Tibial nerve (tissue), 4 donors: ENCODE results near the gene KANK3. TPM values are rescaled to one million over a fixed set of nuclear protein-coding genes. Genes with fewer than 3 reads are reported as not detected.
"Not testable (repeated sequence)": the region's sequence is repeated elsewhere in the genome, so short reads cannot be mapped to it uniquely, and the experiment has no call there.

Experiments
- DNase-seq, 2 donors: peaks; one replicate each; pipeline ENCODE4 v3.0.0-alpha.2; 2019; ENCODE audit warnings: low spot score in 2 of 2
- H3K27ac ChIP-seq, 4 donors: fragments of 200-600 bp; sonication (generic) in 3 of 4; one replicate each; pipeline ENCODE4 v1.5.1; 2017 to 2019; ENCODE audit warnings: mild to moderate bottlenecking in 1 of 4
- H3K27me3 ChIP-seq, 2 donors: fragments of 200-600 bp; sonication (generic) in 1 of 2; one replicate each; pipeline versions ENCODE4 v1.5.1 to v1.6.0; 2017 to 2019
- H3K36me3 ChIP-seq, 3 donors: fragments of 200-600 bp; sonication (generic); one replicate each; pipeline ENCODE4 v1.5.1; 2018 to 2019
- H3K4me1 ChIP-seq, 4 donors: fragments of 200-600 bp; sonication (generic) in 3 of 4; one replicate each; pipeline ENCODE4 v1.5.1; 2017 to 2019
- H3K4me3 ChIP-seq, 4 donors: fragments of 200-600 bp; sonication (generic) in 3 of 4; one replicate each; pipeline ENCODE4 v1.5.1; 2017 to 2019; ENCODE audit warnings: mild to moderate bottlenecking in 1 of 4, moderate library complexity in 1 of 4
- H3K9me3 ChIP-seq, 4 donors: fragments of 200-600 bp; sonication (generic) in 3 of 4; one replicate each; pipeline ENCODE4 v1.5.1; 2017 to 2019
- CTCF ChIP-seq, 5 experiments: fragments of 200-600 bp in 3 of 5; fragments of 450-650 bp in 2 of 5; sonication (generic) in 3 of 5; IDR thresholded peaks; one replicate each; pipeline ENCODE4 v1.5.1; 2016 to 2019; ENCODE audit warnings: antibody characterized with exemption in 5 of 5, mild to moderate bottlenecking in 3 of 5, moderate library complexity in 2 of 5
- EP300 ChIP-seq, 2 donors: sonication (generic); formaldehyde crosslinking; IDR thresholded peaks; one replicate each; pipeline ENCODE4 v1.6.1; 2017; ENCODE audit warnings: antibody characterized with exemption in 2 of 2, mild to moderate bottlenecking in 1 of 2
- POLR2A ChIP-seq, 2 donors: fragments of 450-650 bp; IDR thresholded peaks; one replicate each; pipeline ENCODE4 v1.6.1; 2017; ENCODE audit warnings: antibody characterized with exemption in 2 of 2, mild to moderate bottlenecking in 2 of 2, moderate library complexity in 2 of 2
- WGBS, 2 donors: methylation state at CpG; one replicate each; pipeline ENCODE4 v1.1.5; 2018; 5-methylcytosine and 5-hydroxymethylcytosine counted together
- small RNA-seq: library from RNA; depleted of rRNA; stranded (forward); fragments of <200 nt; gene quantifications from one replicate; pipeline ENCODE3, GENCODE V24; 2016
- total RNA-seq, 4 donors: library from RNA; depleted of rRNA; stranded (reverse); fragments of >200 nt; gene quantifications; one replicate each; pipeline ENCODE4 v1.1.0, GENCODE V29; 2016

KANK3 gene
- total RNA-seq, 4 donors from 2014 or later: 13.8 to 34.8 (median 20.1) TPM

- Histone ChIP-seq H3K9me3 (no peaks in the 10 kb centered on the region), H3K36me3 (peaks cover 0 to 26% (median 0%) of the 10 kb centered on the region in 3 donors), H3K27ac (no peak overlapping the region), H3K4me3 (no peak overlapping the region), H3K27me3 (no peaks in the 10 kb centered on the region), H3K4me1 (peaks cover 0 to 23% (median 7%) of the 10 kb centered on the region in 4 donors)
- 72 to 73% methylated on average over 5 to 7 of the region's 7 CpGs for WGBS, 2 donors
- TF ChIP-seq EP300 (IDR thresholded peaks at IDR 0.05) (no peak), CTCF (IDR thresholded peaks at IDR 0.05) (no peak), POLR2A (IDR thresholded peaks at IDR 0.05) (no peak)
- DNase-seq: peak; percentile 2 to 9
Measured at GRCh38 chr19:8302734-8303133, 40.3 kb downstream of the KANK3 start.

GRCh38 chr19:8302357-8302691 lies 40.7 kb downstream of the KANK3 start:
- no peaks in the 10 kb centered on the region for H3K27me3 ChIP-seq
- peaks cover 0 to 26% (median 0%) of the 10 kb centered on the region in 3 donors for H3K36me3 ChIP-seq
- 20 to 50% methylated on average over 6 to 11 of the region's 11 CpGs for WGBS, 2 donors
- H3K4me1 ChIP-seq: peaks cover 0 to 19% (median 3%) of the 10 kb centered on the region in 4 donors
- H3K9me3 ChIP-seq: no peaks in the 10 kb centered on the region
- H3K27ac ChIP-seq: peak overlapping the region in 1 of 4 donors; percentile 8
- TF ChIP-seq CTCF (IDR thresholded peaks at IDR 0.05): no peak
- no peak for TF ChIP-seq EP300 (IDR thresholded peaks at IDR 0.05)
- no peak for TF ChIP-seq POLR2A (IDR thresholded peaks at IDR 0.05)
- no peak overlapping the region for H3K4me3 ChIP-seq
- DNase-seq: peak; percentile 4 to 14

GRCh38 chr19:8291337-8291736 lies 51.7 kb downstream of the KANK3 start:
- not testable (repeated sequence) for H3K9me3 ChIP-seq, H3K36me3 ChIP-seq, H3K27ac ChIP-seq, DNase-seq, H3K27me3 ChIP-seq, H3K4me1 ChIP-seq, H3K4me3 ChIP-seq
- no CpG with 5 or more reads among the region's 9 CpGs for WGBS, 2 donors

GRCh38 chr19:8276508-8276907 lies 66.6 kb downstream of the KANK3 start:
- H3K27me3 ChIP-seq, H3K4me3 ChIP-seq, H3K36me3 ChIP-seq, H3K27ac ChIP-seq, H3K9me3 ChIP-seq, DNase-seq, H3K4me1 ChIP-seq: not testable (repeated sequence)
- WGBS, 2 donors: no CpG with 5 or more reads among the region's 9 CpGs

Small RNA genes within 50 kb of the gene (small RNA-seq; reads per million reads assigned to genes)
- not detected for gene MIR4999

Other genes with a start within 250 kb of the KANK3 start
- gene FBN3, start 193.7 kb downstream of the KANK3 start, total RNA-seq: 1 to 10 TPM in 1 of 4 donors, under 1 TPM in 1, not detected in 2; 0.20 to 2.5 TPM
- gene CERS4, start 133.9 kb downstream of the KANK3 start, total RNA-seq: 10 to 100 TPM; 56.9 to 73.5 (median 67.1) TPM
- 100 to 1,000 TPM in 1 of 4 donors, 10 to 100 TPM in 3; 64.7 to 109 (median 83.9) TPM for gene CD320, start 34.9 kb downstream of the KANK3 start, total RNA-seq
- gene NDUFA7, start 21.9 kb downstream of the KANK3 start, total RNA-seq: 10 to 100 TPM in 3 of 4 donors, 1 to 10 TPM in 1; 4.5 to 22.1 (median 16.0) TPM
- gene RPS28, start 21.8 kb downstream of the KANK3 start, total RNA-seq: 100 to 1,000 TPM; 398 to 559 (median 412) TPM
- gene ANGPTL4, start 20.9 kb upstream of the KANK3 start, total RNA-seq: 100 to 1,000 TPM in 1 of 4 donors, 10 to 100 TPM in 3; 52.2 to 256 (median 75.6) TPM
- 100 to 1,000 TPM in 1 of 4 donors, 10 to 100 TPM in 3; 35.6 to 147 (median 68.9) TPM for gene RAB11B, start 47.1 kb upstream of the KANK3 start, total RNA-seq
- 100 to 1,000 TPM; 149 to 242 (median 184) TPM for gene MARCHF2, start 70.0 kb upstream of the KANK3 start, total RNA-seq
- gene HNRNPM, start 101.7 kb upstream of the KANK3 start, total RNA-seq: 100 to 1,000 TPM; 139 to 251 (median 164) TPM
- 1 to 10 TPM; 1.3 to 3.6 (median 1.6) TPM for gene PRAM1, start 159.4 kb upstream of the KANK3 start, total RNA-seq
- gene ZNF414, start 170.9 kb upstream of the KANK3 start, total RNA-seq: 10 to 100 TPM; 10.3 to 62.4 (median 21.2) TPM
- gene MYO1F, start 234.2 kb upstream of the KANK3 start, total RNA-seq: 10 to 100 TPM; 20.3 to 61.5 (median 21.7) TPM